SH-SY5Y (cell line): ENCODE measurements around the gene RUFY1.

Source experiments
- GATA2 ChIP-seq: IDR thresholded peaks from 2 replicates; pipeline ENCODE4 v1.6.1; 2011; ENCODE audit warnings: mild to moderate bottlenecking, low read depth, low read length
- GATA3 ChIP-seq: IDR thresholded peaks from 2 replicates; pipeline ENCODE4 v1.6.1; 2011; ENCODE audit warnings: low read depth, mild to moderate bottlenecking, low read length, moderate library complexity

The RUFY1 gene

GRCh38 chr5:179534431-179534830 lies 15.9 kb upstream of the RUFY1 start:
- TF ChIP-seq GATA3 (no peak), GATA2 (no peak)

GRCh38 chr5:179536676-179537075 lies 13.7 kb upstream of the RUFY1 start:
- TF ChIP-seq GATA3 (no peak), GATA2 (no peak)

GRCh38 chr5:179542170-179542569 lies 8.2 kb upstream of the RUFY1 start:
- no peak for TF ChIP-seq GATA2
- TF ChIP-seq GATA3, result no peak

GRCh38 chr5:179553006-179553405 lies 2.7 kb downstream of the RUFY1 start:
- TF ChIP-seq GATA2, result no peak
- no peak for TF ChIP-seq GATA3

- no peak for TF ChIP-seq GATA3
- TF ChIP-seq GATA2, result no peak
Measured at GRCh38 chr5:179553875-179554274, 3.5 kb downstream of the RUFY1 start.

- TF ChIP-seq GATA2 (no peak), GATA3 (no peak)
Measured at GRCh38 chr5:179554981-179555380, 4.6 kb downstream of the RUFY1 start.

GRCh38 chr5:179558932-179559283 lies 8.6 kb downstream of the RUFY1 start:
- TF ChIP-seq GATA2, result no peak
- TF ChIP-seq GATA3, result no peak

GRCh38 chr5:179559284-179560252 lies 9.2 kb downstream of the RUFY1 start:
- TF ChIP-seq GATA3 (no peak), GATA2 (0 out of 2 replicates have a peak, but pooled peaks have one; percentile 8)

GRCh38 chr5:179564526-179564925 lies 14.2 kb downstream of the RUFY1 start:
- TF ChIP-seq GATA3 (no peak), GATA2 (no peak)

- TF ChIP-seq GATA3 (no peak), GATA2 (no peak)
Measured at GRCh38 chr5:179568721-179569120, 18.4 kb downstream of the RUFY1 start.

- TF ChIP-seq GATA2 (no peak), GATA3 (no peak)
Measured at GRCh38 chr5:179572386-179572785, 22.0 kb downstream of the RUFY1 start.

- TF ChIP-seq GATA3 (no peak), GATA2 (no peak)
Measured at GRCh38 chr5:179577286-179577960, 27.1 kb downstream of the RUFY1 start.

GRCh38 chr5:179585941-179586401 lies 35.6 kb downstream of the RUFY1 start:
- TF ChIP-seq GATA3 (no peak), GATA2 (no peak)

GRCh38 chr5:179588166-179588565 lies 37.8 kb downstream of the RUFY1 start:
- TF ChIP-seq GATA3 (no peak), GATA2 (no peak)

GRCh38 chr5:179595916-179596315 lies 45.6 kb downstream of the RUFY1 start:
- TF ChIP-seq GATA2 (no peak), GATA3 (no peak)
